HEK293 (cell line): ENCODE results near the gene DYNLRB2.
A peak's percentile ranks its signal among the peaks of the same experiment; 100 is the strongest.

Source experiments
- CTCF ChIA-PET: fragments of 350-600 bp; formaldehyde crosslinking; extraction: SDS; loops from one replicate; lab custom pipeline; 2021; ENCODE audit warnings: antibody characterized with exemption; lab: Yijun Ruan, JAX
- POLR2A ChIA-PET: fragments of 300-600 bp; formaldehyde crosslinking; extraction: SDS; loops from one replicate; lab custom pipeline; 2020; ENCODE audit warnings: antibody characterized with exemption, inconsistent platforms; lab: Yijun Ruan, JAX
- H3K27ac ChIP-seq: fragments of 200-500 bp; sonication (Bioruptor generic); 2 replicates; pipeline ENCODE4 v1.5.1; 2014; ENCODE audit warnings: low read depth, low read length, control low read depth, inconsistent platforms; ENCODE audit errors: extremely low read depth
- H3K36me3 ChIP-seq, 2 experiments: fragments of 200-500 bp in 1 of 2; sonication (Bioruptor generic) in 1 of 2; 1 replicate in 1 of 2; 2 replicates in 1 of 2; pipeline ENCODE4 v1.5.1; 2014 to 2017; ENCODE audit warnings: inconsistent platforms in 2 of 2, low read length in 2 of 2; ENCODE audit not compliant: control insufficient read depth in 2 of 2, insufficient read depth in 1 of 2
- H3K4me1 ChIP-seq: fragments of 200-500 bp; sonication (Bioruptor generic); 2 replicates; pipeline ENCODE4 v1.5.1; 2014; ENCODE audit warnings: mild to moderate bottlenecking, low read length, inconsistent platforms; ENCODE audit not compliant: control insufficient read depth, insufficient read depth
- H3K4me3 ChIP-seq: 2 replicates; pipeline ENCODE4 v1.5.1; 2011; ENCODE audit warnings: low read depth, mild to moderate bottlenecking, control low read depth, low read length, moderate library complexity
- H3K9me3 ChIP-seq: fragments of 200-500 bp; sonication (Bioruptor generic); 2 replicates; pipeline ENCODE4 v1.5.1; 2014; ENCODE audit warnings: low read depth, low read length, inconsistent platforms; ENCODE audit not compliant: control insufficient read depth, insufficient read depth
- BCL11B ChIP-seq: fragments of 450-650 bp; formaldehyde crosslinking; IDR thresholded peaks from 2 replicates; pipeline ENCODE4 v1.5.1; 2016; ENCODE audit warnings: low read depth, missing biosample characterization, missing genetic modification characterization
- GFI1B ChIP-seq: fragments of 450-650 bp; formaldehyde crosslinking; IDR thresholded peaks from 2 replicates; pipeline ENCODE4 v1.5.1; 2016; ENCODE audit warnings: missing biosample characterization, missing genetic modification characterization
- KLF1 ChIP-seq: fragments of 450-650 bp; formaldehyde crosslinking; IDR thresholded peaks from 2 replicates; pipeline ENCODE4 v1.5.1; 2016; ENCODE audit warnings: missing biosample characterization, missing genetic modification characterization
- KLF17 ChIP-seq: fragments of 450-650 bp; formaldehyde crosslinking; IDR thresholded peaks from 2 replicates; pipeline ENCODE4 v1.5.1; 2016; ENCODE audit warnings: missing biosample characterization, missing genetic modification characterization
- KLF7 ChIP-seq: fragments of 450-650 bp; formaldehyde crosslinking; IDR thresholded peaks from 2 replicates; pipeline ENCODE4 v1.5.1; 2016; ENCODE audit warnings: missing biosample characterization, missing genetic modification characterization, borderline replicate concordance
- KLF8 ChIP-seq: fragments of 450-650 bp; formaldehyde crosslinking; IDR thresholded peaks from 2 replicates; pipeline ENCODE4 v1.5.1; 2016; ENCODE audit warnings: missing biosample characterization, missing genetic modification characterization
- PRDM4 ChIP-seq: fragments of 450-650 bp; formaldehyde crosslinking; IDR thresholded peaks from 2 replicates; pipeline ENCODE4 v1.5.1; 2017; ENCODE audit warnings: missing biosample characterization, missing genetic modification characterization
- TRIM28 ChIP-seq: IDR thresholded peaks from 2 replicates; pipeline ENCODE4 v1.6.1; 2011; ENCODE audit warnings: low read length, control low read depth, borderline replicate concordance
- ZBTB10 ChIP-seq: fragments of 450-650 bp; formaldehyde crosslinking; IDR thresholded peaks from 2 replicates; pipeline ENCODE4 v1.5.1; 2016; ENCODE audit warnings: missing biosample characterization, missing genetic modification characterization
- ZFHX2 ChIP-seq: fragments of 450-650 bp; formaldehyde crosslinking; conservative IDR thresholded peaks from 2 replicates; pipeline ENCODE4 v1.5.1; 2016; ENCODE audit warnings: missing biosample characterization, missing genetic modification characterization
- ZFP69B ChIP-seq: fragments of 450-650 bp; formaldehyde crosslinking; IDR thresholded peaks from 2 replicates; pipeline ENCODE4 v1.5.1; 2016; ENCODE audit warnings: missing biosample characterization, missing genetic modification characterization
- ZIC2 ChIP-seq: fragments of 450-650 bp; formaldehyde crosslinking; IDR thresholded peaks from 2 replicates; pipeline ENCODE4 v1.5.1; 2016; ENCODE audit warnings: missing biosample characterization, missing genetic modification characterization
- ZNF112 ChIP-seq: fragments of 450-650 bp; formaldehyde crosslinking; IDR thresholded peaks from 2 replicates; pipeline ENCODE4 v1.5.0; 2017; ENCODE audit warnings: missing biosample characterization, missing genetic modification characterization
- ZNF174 ChIP-seq: fragments of 450-650 bp; formaldehyde crosslinking; IDR thresholded peaks from 2 replicates; pipeline ENCODE4 v1.5.0; 2017; ENCODE audit warnings: missing biosample characterization, mild to moderate bottlenecking, missing genetic modification characterization
- ZNF266 ChIP-seq: fragments of 450-650 bp; formaldehyde crosslinking; IDR thresholded peaks from 2 replicates; pipeline ENCODE4 v1.5.1; 2016; ENCODE audit warnings: missing biosample characterization, missing genetic modification characterization, low read depth
- ZNF341 ChIP-seq: fragments of 450-650 bp; formaldehyde crosslinking; IDR thresholded peaks from 2 replicates; pipeline ENCODE4; 2016; ENCODE audit warnings: low read depth, missing biosample characterization, missing genetic modification characterization
- ZNF391 ChIP-seq: fragments of 450-650 bp; formaldehyde crosslinking; IDR thresholded peaks from 2 replicates; pipeline ENCODE4 v1.5.1; 2016; ENCODE audit warnings: low read depth, missing biosample characterization, missing genetic modification characterization, borderline replicate concordance
- ZNF423 ChIP-seq: fragments of 450-650 bp; formaldehyde crosslinking; IDR thresholded peaks from 2 replicates; pipeline ENCODE4 v1.5.1; 2016; ENCODE audit warnings: missing biosample characterization, missing genetic modification characterization
- ZNF449 ChIP-seq: fragments of 450-650 bp; formaldehyde crosslinking; IDR thresholded peaks from 2 replicates; pipeline ENCODE4 v1.5.1; 2017; ENCODE audit warnings: missing biosample characterization, mild to moderate bottlenecking, missing genetic modification characterization, moderate library complexity
- ZNF560 ChIP-seq: fragments of 450-650 bp; formaldehyde crosslinking; IDR thresholded peaks from 2 replicates; pipeline ENCODE4 v1.5.1; 2017; ENCODE audit warnings: missing biosample characterization, missing genetic modification characterization, borderline replicate concordance
- ZNF571 ChIP-seq: fragments of 450-650 bp; formaldehyde crosslinking; IDR thresholded peaks from 2 replicates; pipeline ENCODE4 v1.5.0; 2017; ENCODE audit warnings: missing biosample characterization, missing genetic modification characterization
- ZNF629 ChIP-seq: fragments of 450-650 bp; formaldehyde crosslinking; IDR thresholded peaks from 2 replicates; pipeline ENCODE4 v1.5.1; 2017; ENCODE audit warnings: missing biosample characterization, missing genetic modification characterization
- ZNF639 ChIP-seq: fragments of 450-650 bp; formaldehyde crosslinking; IDR thresholded peaks from 2 replicates; pipeline ENCODE4 v1.5.1; 2016; ENCODE audit warnings: missing biosample characterization, missing genetic modification characterization
- ZNF658 ChIP-seq: fragments of 450-650 bp; formaldehyde crosslinking; IDR thresholded peaks from 2 replicates; pipeline ENCODE4; 2016; ENCODE audit warnings: missing biosample characterization, missing genetic modification characterization
- ZNF670 ChIP-seq: fragments of 450-650 bp; formaldehyde crosslinking; IDR thresholded peaks from 2 replicates; pipeline ENCODE4 v1.5.1; 2016; ENCODE audit warnings: missing biosample characterization, missing genetic modification characterization, low read depth
- ZSCAN16 ChIP-seq: fragments of 450-650 bp; formaldehyde crosslinking; IDR thresholded peaks from 2 replicates; pipeline ENCODE4 v1.5.1; 2016; ENCODE audit warnings: missing biosample characterization, missing genetic modification characterization
- ZSCAN30 ChIP-seq: fragments of 450-650 bp; IDR thresholded peaks from 2 replicates; pipeline ENCODE4 v1.5.1; 2018; ENCODE audit warnings: missing biosample characterization, mild to moderate bottlenecking, missing genetic modification characterization, moderate library complexity

DYNLRB2 gene

GRCh38 chr16:80564394-80564793 is 23.6 kb downstream of the DYNLRB2 start:
- Histone ChIP-seq H3K4me3 (no peak overlapping the region), H3K4me1 (peaks cover 4% of the 10 kb centered on the region), H3K27ac (no peak overlapping the region), H3K36me3 (no peaks in the 10 kb centered on the region), H3K9me3 (no peaks in the 10 kb centered on the region)
- ChIA-PET CTCF (interaction anchor here (0.6 to 0.7 kb wide), 2 partner anchors 24 to 217 kb away, joined by 3 read pairs; no protein-coding TSS in a partner anchor), POLR2A (no interaction called here)
- no peak for TF ChIP-seq ZNF174 (tag by site-specific recombination)
- TF ChIP-seq KLF1 (tag by site-specific recombination): no peak
- TF ChIP-seq ZBTB10 (tag by site-specific recombination): no peak
- TF ChIP-seq ZNF266 (tag by site-specific recombination): no peak
- TF ChIP-seq ZNF423: no peak
- TF ChIP-seq ZNF639 (tag by site-specific recombination): no peak
- TF ChIP-seq GFI1B (tag by site-specific recombination): no peak
- no peak for TF ChIP-seq KLF7 (tag by site-specific recombination)
- no peak for TF ChIP-seq ZNF658
- no peak for TF ChIP-seq ZNF112 (tag by site-specific recombination)
- TF ChIP-seq ZFP69B: no peak
- no peak for TF ChIP-seq ZNF391 (tag by site-specific recombination)
- no peak for TF ChIP-seq ZNF670 (tag by site-specific recombination)
- TF ChIP-seq PRDM4 (tag by site-specific recombination): no peak

GRCh38 chr16:80569440-80570105 is 28.8 kb downstream of the DYNLRB2 start:
- H3K36me3 ChIP-seq: no peaks in the 10 kb centered on the region
- CTCF ChIA-PET: no interaction called here
- peaks cover 25% of the 10 kb centered on the region for H3K4me1 ChIP-seq
- POLR2A ChIA-PET: no interaction called here
- peak overlapping the region; percentile 65; the same call in 1 of the 2 replicates for H3K27ac ChIP-seq
- no peak overlapping the region for H3K4me3 ChIP-seq
- no peaks in the 10 kb centered on the region for H3K9me3 ChIP-seq
- peak; percentile 56; the same call in 1 of the 2 replicates for TF ChIP-seq KLF17 (tag by site-specific recombination)
- TF ChIP-seq KLF8: peak; percentile 53
- peak; percentile 59; the same call in 1 of the 2 replicates for TF ChIP-seq TRIM28
- 0 out of 2 replicates have a peak, but pooled peaks have one; percentile 15 for TF ChIP-seq ZFHX2 (tag by site-specific recombination)
- no peak for TF ChIP-seq ZSCAN30 (tag by site-specific recombination)
- 0 out of 2 replicates have a peak, but pooled peaks have one; percentile 14 for TF ChIP-seq ZNF449
- no peak for TF ChIP-seq ZNF560 (tag by site-specific recombination)
- peak; percentile 69; the same call in 1 of the 2 replicates for TF ChIP-seq ZNF629
- no peak for TF ChIP-seq ZSCAN16 (tag by site-specific recombination)
- peak; percentile 55 for TF ChIP-seq ZNF341 (tag by site-specific recombination)
- TF ChIP-seq BCL11B: no peak
- no peak for TF ChIP-seq ZNF571 (tag by site-specific recombination)
- TF ChIP-seq ZIC2 (tag by site-specific recombination): peak; percentile 60
